Activated naive CD4-positive, alpha-beta T cell treated with anti-CD3 and anti-CD28 coated beads, Interleukin-2, amount 50 U/mL, for 24 hours (primary cell): ENCODE data around the gene OSR1.

Experiments used
- H3K27ac Mint-ChIP-seq: one replicate; pipeline ENCODE4 v1.8.0; 2021; ENCODE audit warnings: mild to moderate bottlenecking, mixed read lengths
- H3K27me3 Mint-ChIP-seq: one replicate; pipeline ENCODE4 v1.8.0; 2021; ENCODE audit warnings: mixed read lengths
- H3K36me3 Mint-ChIP-seq: one replicate; pipeline ENCODE4 v1.8.0; 2021; ENCODE audit warnings: mixed read lengths
- H3K4me1 Mint-ChIP-seq: one replicate; pipeline ENCODE4 v1.8.0; 2021; ENCODE audit warnings: mixed read lengths
- H3K4me3 Mint-ChIP-seq: one replicate; pipeline ENCODE4 v1.8.0; 2021; ENCODE audit warnings: mild to moderate bottlenecking, mixed read lengths
- H3K9me3 Mint-ChIP-seq: one replicate; pipeline ENCODE4 v1.8.0; 2021; ENCODE audit warnings: mixed read lengths

The OSR1 gene

DNA sequence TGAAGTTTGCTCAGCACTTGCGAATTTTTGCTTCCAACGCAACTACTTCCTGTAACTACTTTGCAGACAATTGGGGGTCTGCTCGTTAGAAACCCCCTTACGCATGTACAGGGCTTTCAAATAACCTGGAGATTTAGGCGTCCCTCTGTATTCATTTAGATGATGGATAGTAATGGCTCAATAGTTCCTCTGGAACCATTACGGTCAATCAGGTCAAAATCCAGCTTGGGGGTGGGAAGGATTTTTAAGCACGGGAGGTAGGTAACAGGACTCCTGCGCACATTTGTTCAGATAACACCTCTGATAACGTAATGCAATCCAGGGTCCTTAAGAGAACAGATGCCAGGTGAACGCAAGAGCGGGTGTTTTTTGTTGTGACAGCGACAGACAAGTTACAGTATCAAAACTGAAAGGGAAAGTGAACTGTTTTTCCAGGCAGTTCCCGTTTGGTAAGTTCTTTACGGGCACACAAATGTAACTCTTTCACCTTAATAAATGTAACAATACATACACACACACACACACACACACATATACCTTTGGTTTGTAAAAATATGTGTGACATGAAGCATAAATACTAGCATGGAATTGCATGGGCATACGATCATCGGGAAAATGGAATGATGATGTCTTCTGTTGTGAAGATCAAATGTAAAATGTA, 3.8 kb upstream of the OSR1 start:
- Mint-ChIP-seq H3K27me3 (peaks cover 35% of the 10 kb centered on the region), H3K9me3 (no peaks in the 10 kb centered on the region), H3K36me3 (no peaks in the 10 kb centered on the region), H3K4me3 (peak overlapping the region; percentile 95), H3K4me1 (peaks cover 41% of the 10 kb centered on the region), H3K27ac (peak overlapping the region; percentile 80)

GRCh38 chr2:19361325-19361990, 3.0 kb upstream of the OSR1 start:
- Mint-ChIP-seq H3K27ac (no peak overlapping the region), H3K4me3 (peak overlapping the region; percentile 95), H3K9me3 (no peaks in the 10 kb centered on the region), H3K36me3 (no peaks in the 10 kb centered on the region), H3K4me1 (peaks cover 48% of the 10 kb centered on the region), H3K27me3 (peaks cover 43% of the 10 kb centered on the region)

- H3K9me3 Mint-ChIP-seq = no peaks in the 10 kb centered on the region
- no peaks in the 10 kb centered on the region for H3K36me3 Mint-ChIP-seq
- H3K27me3 Mint-ChIP-seq = peaks cover 48% of the 10 kb centered on the region
- H3K4me1 Mint-ChIP-seq = peaks cover 53% of the 10 kb centered on the region
- H3K27ac Mint-ChIP-seq = peak overlapping the region; percentile 12
- H3K4me3 Mint-ChIP-seq = peak overlapping the region; percentile 95
These were observed 2.5 kb upstream of the OSR1 start for GRCh38 chr2:19360966-19361321.

GRCh38 chr2:19360266-19360965, 2.0 kb upstream of the OSR1 start:
- peaks cover 53% of the 10 kb centered on the region for H3K4me1 Mint-ChIP-seq
- no peaks in the 10 kb centered on the region for H3K36me3 Mint-ChIP-seq
- peaks cover 50% of the 10 kb centered on the region for H3K27me3 Mint-ChIP-seq
- no peaks in the 10 kb centered on the region for H3K9me3 Mint-ChIP-seq
- peak overlapping the region; percentile 95 for H3K4me3 Mint-ChIP-seq
- no peak overlapping the region for H3K27ac Mint-ChIP-seq

GRCh38 chr2:19359456-19359855, 1.0 kb upstream of the OSR1 start:
- Mint-ChIP-seq H3K27me3 (peaks cover 59% of the 10 kb centered on the region), H3K4me1 (peaks cover 53% of the 10 kb centered on the region), H3K27ac (no peak overlapping the region), H3K36me3 (no peaks in the 10 kb centered on the region), H3K4me3 (no peak overlapping the region), H3K9me3 (no peaks in the 10 kb centered on the region)

DNA sequence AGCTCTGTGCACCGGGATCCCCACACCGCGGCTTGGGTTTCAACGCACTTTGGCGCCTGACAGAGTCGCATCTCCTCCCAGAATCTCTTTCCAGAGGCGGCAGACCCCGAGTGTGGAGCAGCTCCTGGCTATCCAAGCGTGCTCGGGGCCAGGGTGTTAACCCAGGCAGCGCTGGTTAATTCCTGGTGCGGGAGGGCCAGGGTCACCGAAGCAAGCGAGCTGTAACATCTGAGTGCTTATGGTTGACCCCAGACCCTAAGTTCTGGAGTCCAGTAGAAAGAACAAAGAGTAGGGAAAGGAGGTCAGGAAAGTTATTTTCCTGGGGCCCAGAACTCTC, 566 bp upstream of the OSR1 start:
- H3K9me3 Mint-ChIP-seq = no peaks in the 10 kb centered on the region
- no peak overlapping the region for H3K27ac Mint-ChIP-seq
- H3K27me3 Mint-ChIP-seq = peaks cover 64% of the 10 kb centered on the region
- peaks cover 53% of the 10 kb centered on the region for H3K4me1 Mint-ChIP-seq
- no peaks in the 10 kb centered on the region for H3K36me3 Mint-ChIP-seq
- no peak overlapping the region for H3K4me3 Mint-ChIP-seq

GRCh38 chr2:19357402-19358241, 801 bp downstream of the OSR1 start:
- H3K9me3 Mint-ChIP-seq = no peaks in the 10 kb centered on the region
- no peaks in the 10 kb centered on the region for H3K36me3 Mint-ChIP-seq
- H3K4me1 Mint-ChIP-seq = peaks cover 41% of the 10 kb centered on the region
- no peak overlapping the region for H3K27ac Mint-ChIP-seq
- H3K27me3 Mint-ChIP-seq = peaks cover 66% of the 10 kb centered on the region
- peak overlapping the region; percentile 55 for H3K4me3 Mint-ChIP-seq

- no peaks in the 10 kb centered on the region for H3K9me3 Mint-ChIP-seq
- peak overlapping the region; percentile 62 for H3K27ac Mint-ChIP-seq
- peaks cover 66% of the 10 kb centered on the region for H3K27me3 Mint-ChIP-seq
- H3K4me1 Mint-ChIP-seq = peaks cover 40% of the 10 kb centered on the region
- peak overlapping the region; percentile 55 for H3K4me3 Mint-ChIP-seq
- no peaks in the 10 kb centered on the region for H3K36me3 Mint-ChIP-seq
These were observed 1.6 kb downstream of the OSR1 start for GRCh38 chr2:19356545-19357401.

DNA sequence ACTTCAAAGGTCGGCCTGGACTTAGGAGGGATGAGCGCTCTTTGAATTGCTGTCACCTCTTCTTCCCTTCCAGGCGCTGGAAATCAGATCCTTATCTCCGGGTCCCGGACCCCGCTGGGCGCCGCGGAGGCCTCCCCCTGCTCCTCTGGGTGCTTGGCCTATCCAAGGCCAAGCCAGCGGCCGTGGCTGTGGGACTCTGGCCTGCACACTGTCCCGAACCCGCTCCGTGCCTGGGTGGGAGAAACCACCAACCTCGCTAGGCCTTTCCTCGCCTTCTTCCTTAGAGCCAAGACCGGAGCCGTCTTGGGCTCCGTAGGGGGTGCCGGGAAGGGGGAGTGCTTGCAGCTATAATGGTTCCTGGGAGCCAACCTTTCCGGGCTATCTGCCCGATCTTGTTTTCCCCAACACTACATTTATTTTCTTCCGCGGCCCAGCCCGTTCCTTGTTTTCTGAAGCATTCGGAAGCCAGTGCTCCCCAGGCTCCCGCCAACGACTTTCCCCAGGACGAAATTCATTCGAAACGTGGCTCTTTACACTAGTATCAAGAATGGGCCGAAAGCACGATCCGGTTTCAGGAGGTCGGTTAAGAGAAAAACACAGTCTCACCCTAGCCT, 2.4 kb downstream of the OSR1 start:
- Mint-ChIP-seq H3K27me3 (peaks cover 67% of the 10 kb centered on the region), H3K36me3 (no peaks in the 10 kb centered on the region), H3K4me1 (peaks cover 40% of the 10 kb centered on the region), H3K4me3 (peak overlapping the region; percentile 7), H3K9me3 (no peaks in the 10 kb centered on the region), H3K27ac (no peak overlapping the region)

DNA sequence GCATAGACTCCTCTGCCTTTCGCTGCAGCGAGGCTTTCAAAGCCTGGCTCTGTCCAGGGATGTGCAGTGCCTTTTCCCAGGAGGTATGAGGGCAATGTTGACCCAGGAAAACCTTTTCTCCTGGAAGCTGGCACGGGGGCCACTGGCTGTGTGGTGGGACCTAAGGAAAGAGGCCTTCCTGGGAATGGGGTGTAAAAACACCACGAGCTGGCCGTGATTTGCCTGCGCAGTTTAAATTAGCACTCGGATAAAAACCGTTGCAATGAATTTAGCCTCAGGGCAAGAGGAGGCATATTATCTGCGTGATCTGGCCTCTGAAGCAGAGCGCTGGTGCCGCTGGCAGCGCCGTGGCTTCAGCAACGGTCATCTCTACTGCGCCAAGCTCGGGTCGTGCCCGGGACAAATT, 3.0 kb downstream of the OSR1 start:
- H3K9me3 Mint-ChIP-seq = no peaks in the 10 kb centered on the region
- H3K27ac Mint-ChIP-seq = no peak overlapping the region
- peaks cover 69% of the 10 kb centered on the region for H3K27me3 Mint-ChIP-seq
- no peaks in the 10 kb centered on the region for H3K36me3 Mint-ChIP-seq
- H3K4me1 Mint-ChIP-seq = peaks cover 40% of the 10 kb centered on the region
- H3K4me3 Mint-ChIP-seq = no peak overlapping the region

DNA sequence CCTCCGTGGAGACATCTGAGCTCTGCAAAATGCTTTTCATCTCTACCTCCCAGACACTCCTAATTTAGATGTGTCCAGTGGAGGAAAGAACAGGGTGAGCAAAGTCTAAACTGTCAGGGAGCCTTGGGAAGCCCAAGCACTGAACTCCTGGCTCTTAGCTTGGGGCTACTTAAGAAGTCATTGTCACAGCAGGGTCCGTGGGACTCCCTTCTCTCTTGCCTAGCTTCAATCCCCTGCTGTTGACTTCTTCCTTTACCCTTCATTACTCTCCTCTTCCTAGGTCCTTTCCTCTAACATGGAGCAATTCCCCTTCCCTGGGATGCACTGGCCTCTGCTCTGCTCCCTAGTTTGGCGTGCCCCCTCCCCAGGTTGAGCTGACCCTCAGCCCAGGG, 3.4 kb downstream of the OSR1 start:
- no peaks in the 10 kb centered on the region for H3K9me3 Mint-ChIP-seq
- no peak overlapping the region for H3K27ac Mint-ChIP-seq
- peaks cover 65% of the 10 kb centered on the region for H3K27me3 Mint-ChIP-seq
- H3K36me3 Mint-ChIP-seq = no peaks in the 10 kb centered on the region
- peaks cover 40% of the 10 kb centered on the region for H3K4me1 Mint-ChIP-seq
- H3K4me3 Mint-ChIP-seq = no peak overlapping the region

DNA sequence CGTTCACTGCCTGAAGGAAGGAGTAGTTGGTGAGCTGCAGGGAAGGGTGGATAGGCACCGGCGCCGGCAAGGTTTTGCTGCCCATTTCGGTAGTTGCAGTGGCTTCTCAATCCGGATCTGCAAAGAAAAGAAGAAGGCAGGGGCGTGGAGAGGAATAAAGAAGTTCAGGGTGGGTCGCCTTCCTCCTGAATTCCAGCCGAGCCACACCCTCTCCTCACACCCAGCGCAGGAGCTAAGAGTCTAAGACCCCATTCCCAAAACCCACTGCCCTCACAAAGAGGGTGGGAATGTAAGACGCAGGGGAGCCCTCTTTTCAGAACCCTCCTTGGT, 4.7 kb downstream of the OSR1 start:
- H3K27me3 Mint-ChIP-seq = peaks cover 68% of the 10 kb centered on the region
- H3K9me3 Mint-ChIP-seq = no peaks in the 10 kb centered on the region
- no peaks in the 10 kb centered on the region for H3K36me3 Mint-ChIP-seq
- peaks cover 37% of the 10 kb centered on the region for H3K4me1 Mint-ChIP-seq
- no peak overlapping the region for H3K27ac Mint-ChIP-seq
- H3K4me3 Mint-ChIP-seq = no peak overlapping the region

- H3K27me3 Mint-ChIP-seq = peaks cover 68% of the 10 kb centered on the region
- peaks cover 40% of the 10 kb centered on the region for H3K4me1 Mint-ChIP-seq
- no peaks in the 10 kb centered on the region for H3K36me3 Mint-ChIP-seq
- H3K4me3 Mint-ChIP-seq = no peak overlapping the region
- no peaks in the 10 kb centered on the region for H3K9me3 Mint-ChIP-seq
- no peak overlapping the region for H3K27ac Mint-ChIP-seq
These were observed 5.3 kb downstream of the OSR1 start for GRCh38 chr2:19352946-19353720.
